Right renal cortex interstitium (tissue), 3 donors: ENCODE results near the gene SCCPDH. TPM values are rescaled to one million over a fixed set of nuclear protein-coding genes. Genes with fewer than 3 reads are reported as not detected.
"Not testable (repeated sequence)": the region's sequence is repeated elsewhere in the genome, so short reads cannot be mapped to it uniquely, and the experiment has no call there.

ENCODE experiments used
- DNase-seq, 3 donors: peaks; one replicate each; pipeline ENCODE4 v3.0.0-alpha.2; 2013; ENCODE audit warnings: low read depth in 3 of 3, low spot score in 2 of 3
- polyA plus RNA-seq, 3 donors: library from polyadenylated mRNA; unstranded; fragments of 120-200 nt; gene quantifications; one replicate each; pipeline ENCODE4 v1.2.1, GENCODE V29; 2013; ENCODE audit not compliant: insufficient read length in 3 of 3

The SCCPDH gene
- polyA plus RNA-seq, 3 donors = 56.5 to 59.1 (median 58.0) TPM

- no peak for DNase-seq
These were observed 20.6 kb upstream of the SCCPDH start for GRCh38 chr1:246703581-246703980.

GRCh38 chr1:246705368-246705767 lies 18.8 kb upstream of the SCCPDH start:
- DNase-seq = no peak

GRCh38 chr1:246708166-246708565 lies 16.0 kb upstream of the SCCPDH start:
- no peak for DNase-seq

- no peak for DNase-seq
These were observed 15.0 kb upstream of the SCCPDH start for GRCh38 chr1:246709196-246709595.

- DNase-seq = no peak
These were observed 14.4 kb upstream of the SCCPDH start for GRCh38 chr1:246709835-246710234.

- DNase-seq = no peak
These were observed 12.6 kb upstream of the SCCPDH start for GRCh38 chr1:246711548-246712003.

- not testable (repeated sequence) for DNase-seq
These were observed 11.8 kb upstream of the SCCPDH start for GRCh38 chr1:246712428-246712827.

- DNase-seq = not testable (repeated sequence)
These were observed 4.8 kb upstream of the SCCPDH start for GRCh38 chr1:246719361-246719760.

- DNase-seq = not testable (repeated sequence)
These were observed 3.4 kb upstream of the SCCPDH start for GRCh38 chr1:246720814-246721213.

- no peak for DNase-seq
These were observed 1.5 kb upstream of the SCCPDH start for GRCh38 chr1:246722720-246723119.

- peak; percentile 45 to 57 (median 48) for DNase-seq
These were observed 504 bp downstream of the SCCPDH start for GRCh38 chr1:246724731-246725095.

GRCh38 chr1:246725191-246725590 lies 982 bp downstream of the SCCPDH start:
- no peak for DNase-seq

- DNase-seq = no peak
These were observed 2.1 kb downstream of the SCCPDH start for GRCh38 chr1:246726255-246726679.

- no peak for DNase-seq
These were observed 2.7 kb downstream of the SCCPDH start for GRCh38 chr1:246726881-246727280.

GRCh38 chr1:246727594-246727993 lies 3.4 kb downstream of the SCCPDH start:
- no peak for DNase-seq

- DNase-seq = no peak
These were observed 4.1 kb downstream of the SCCPDH start for GRCh38 chr1:246728311-246728710.

GRCh38 chr1:246729040-246729439 lies 4.8 kb downstream of the SCCPDH start:
- DNase-seq = not testable (repeated sequence)

- DNase-seq = no peak
These were observed 6.6 kb downstream of the SCCPDH start for GRCh38 chr1:246730839-246731238.

GRCh38 chr1:246731873-246732272 lies 7.7 kb downstream of the SCCPDH start:
- not testable (repeated sequence) for DNase-seq

GRCh38 chr1:246733704-246734103 lies 9.5 kb downstream of the SCCPDH start:
- no peak for DNase-seq

- DNase-seq = no peak
These were observed 10.7 kb downstream of the SCCPDH start for GRCh38 chr1:246734866-246735265.

- DNase-seq = no peak
These were observed 11.5 kb downstream of the SCCPDH start for GRCh38 chr1:246735735-246736134.

- DNase-seq = no peak
These were observed 18.2 kb downstream of the SCCPDH start for GRCh38 chr1:246742396-246742795.
